Type B pancreatic cell (in vitro differentiated cells): ENCODE data around the gene NID2. TPM values are rescaled to one million over a fixed set of nuclear protein-coding genes. Genes with fewer than 3 reads are reported as not detected.

Source experiments
- DNase-seq: peaks from one replicate; pipeline ENCODE4 v3.0.0; 2021; ENCODE audit warnings: mixed read lengths; ENCODE audit not compliant: unreplicated experiment; ENCODE audit errors: extremely low spot score
- H3K27ac Mint-ChIP-seq: 2 replicates; pipeline ENCODE4 v1.8.0; 2021; ENCODE audit warnings: mild to moderate bottlenecking, mixed read lengths
- H3K27me3 Mint-ChIP-seq: 2 replicates; pipeline ENCODE4 v1.8.0; 2021; ENCODE audit warnings: mixed read lengths
- H3K36me3 Mint-ChIP-seq: 2 replicates; pipeline ENCODE4 v1.8.0; 2021; ENCODE audit warnings: mixed read lengths
- H3K4me1 Mint-ChIP-seq: one replicate; pipeline ENCODE4 v1.8.0; 2021; ENCODE audit warnings: mixed read lengths; ENCODE audit not compliant: unreplicated experiment
- H3K4me3 Mint-ChIP-seq: 2 replicates; pipeline ENCODE4 v1.8.0; 2021; ENCODE audit warnings: mild to moderate bottlenecking, mixed read lengths
- H3K9me3 Mint-ChIP-seq: 2 replicates; pipeline ENCODE4 v1.8.0; 2021; ENCODE audit warnings: mixed read lengths
- total RNA-seq: library from RNA; stranded (reverse); gene quantifications from 2 replicates; pipeline ENCODE4 v1.2.1, GENCODE V29; 2021; ENCODE audit warnings: low replicate concordance
- TF ChIP-seq, protein P1 (sequence below): fragments of 200-600 bp; sonication (generic); conservative IDR thresholded peaks from 2 replicates; pipeline ENCODE4 v1.5.0; 2021; ENCODE audit warnings: antibody characterized with exemption, mild to moderate bottlenecking

NID2 gene
- total RNA-seq, 1 donor from 2014 or later, result 65.7 TPM

DNA sequence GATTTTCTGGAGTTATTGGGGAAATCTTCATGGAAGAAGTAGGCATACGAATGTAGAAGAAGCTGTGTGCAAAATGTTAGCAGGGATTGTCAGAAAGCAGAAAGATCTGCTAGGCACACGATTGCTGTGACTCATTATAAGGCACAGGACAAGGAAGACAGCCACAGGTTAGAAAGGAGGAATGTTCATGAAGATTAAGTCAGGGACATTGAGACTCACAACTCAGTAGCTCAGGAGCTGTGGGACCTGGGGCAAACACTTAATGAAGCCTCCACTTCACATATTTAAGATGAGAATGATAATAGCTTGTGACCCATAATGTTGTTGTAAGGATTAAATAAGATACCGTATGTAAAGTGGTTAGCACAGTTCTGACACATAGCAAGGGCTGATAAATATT, 106.1 kb downstream of the NID2 start:
- no peaks in the 10 kb centered on the region for H3K27me3 Mint-ChIP-seq
- peaks cover 23% of the 10 kb centered on the region for H3K9me3 Mint-ChIP-seq
- TF ChIP-seq, protein P1, sequence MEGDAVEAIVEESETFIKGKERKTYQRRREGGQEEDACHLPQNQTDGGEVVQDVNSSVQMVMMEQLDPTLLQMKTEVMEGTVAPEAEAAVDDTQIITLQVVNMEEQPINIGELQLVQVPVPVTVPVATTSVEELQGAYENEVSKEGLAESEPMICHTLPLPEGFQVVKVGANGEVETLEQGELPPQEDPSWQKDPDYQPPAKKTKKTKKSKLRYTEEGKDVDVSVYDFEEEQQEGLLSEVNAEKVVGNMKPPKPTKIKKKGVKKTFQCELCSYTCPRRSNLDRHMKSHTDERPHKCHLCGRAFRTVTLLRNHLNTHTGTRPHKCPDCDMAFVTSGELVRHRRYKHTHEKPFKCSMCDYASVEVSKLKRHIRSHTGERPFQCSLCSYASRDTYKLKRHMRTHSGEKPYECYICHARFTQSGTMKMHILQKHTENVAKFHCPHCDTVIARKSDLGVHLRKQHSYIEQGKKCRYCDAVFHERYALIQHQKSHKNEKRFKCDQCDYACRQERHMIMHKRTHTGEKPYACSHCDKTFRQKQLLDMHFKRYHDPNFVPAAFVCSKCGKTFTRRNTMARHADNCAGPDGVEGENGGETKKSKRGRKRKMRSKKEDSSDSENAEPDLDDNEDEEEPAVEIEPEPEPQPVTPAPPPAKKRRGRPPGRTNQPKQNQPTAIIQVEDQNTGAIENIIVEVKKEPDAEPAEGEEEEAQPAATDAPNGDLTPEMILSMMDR, result no peak
- H3K36me3 Mint-ChIP-seq, result peaks cover 21% of the 10 kb centered on the region
- H3K27ac Mint-ChIP-seq, result no peak overlapping the region
- no peak for DNase-seq
- H3K4me1 Mint-ChIP-seq, result peaks cover 11% of the 10 kb centered on the region
- no peak overlapping the region for H3K4me3 Mint-ChIP-seq

DNA sequence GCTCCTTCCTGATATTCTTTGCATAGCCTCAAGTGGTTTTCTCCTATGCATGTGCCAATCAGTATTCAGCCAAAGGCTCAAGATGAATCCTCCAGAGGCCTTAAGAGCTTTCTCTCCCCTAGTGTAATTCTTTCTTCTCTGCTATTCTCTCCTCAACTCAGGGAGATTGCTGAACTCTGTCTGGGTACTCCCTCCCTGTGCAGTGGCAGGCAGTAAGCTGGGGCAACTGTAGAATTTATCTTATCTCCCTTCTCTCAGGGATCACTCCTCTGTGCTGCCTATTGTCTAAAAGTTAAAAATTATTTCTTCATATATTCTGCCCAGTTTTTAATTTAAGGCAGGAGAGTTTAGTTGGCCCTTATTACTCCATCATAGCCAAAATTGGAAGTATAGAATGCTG, 108.0 kb downstream of the NID2 start:
- Mint-ChIP-seq H3K27ac (no peak overlapping the region), H3K4me1 (peaks cover 11% of the 10 kb centered on the region), H3K9me3 (peaks cover 23% of the 10 kb centered on the region), H3K27me3 (no peaks in the 10 kb centered on the region), H3K4me3 (no peak overlapping the region), H3K36me3 (peaks cover 24% of the 10 kb centered on the region)
- no peak for DNase-seq
- TF ChIP-seq, protein P1, result no peak

DNA sequence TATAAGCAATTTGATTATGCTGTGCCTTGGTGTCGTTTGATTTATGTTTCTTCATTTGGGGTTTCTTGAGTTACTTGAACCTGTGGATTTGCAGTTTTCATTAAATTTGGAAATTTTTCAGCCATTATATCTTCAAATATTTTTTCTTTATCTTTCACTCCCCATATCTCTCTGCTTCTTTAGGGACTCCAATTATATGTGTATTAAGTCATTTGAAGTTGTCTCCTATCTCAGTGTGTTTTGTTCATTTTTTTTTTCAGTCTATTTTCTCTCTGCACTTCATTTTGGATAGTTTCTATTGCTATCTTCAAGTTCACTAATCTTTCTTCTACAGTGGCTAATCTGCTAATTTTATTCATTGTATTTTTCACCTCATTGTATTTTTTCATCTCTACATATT, 108.9 kb downstream of the NID2 start:
- TF ChIP-seq, protein P1, result no peak
- Mint-ChIP-seq H3K4me1 (peaks cover 11% of the 10 kb centered on the region), H3K27ac (no peak overlapping the region), H3K9me3 (peaks cover 23% of the 10 kb centered on the region), H3K27me3 (no peaks in the 10 kb centered on the region), H3K4me3 (no peak overlapping the region), H3K36me3 (peaks cover 28% of the 10 kb centered on the region)
- DNase-seq, result no peak

DNA sequence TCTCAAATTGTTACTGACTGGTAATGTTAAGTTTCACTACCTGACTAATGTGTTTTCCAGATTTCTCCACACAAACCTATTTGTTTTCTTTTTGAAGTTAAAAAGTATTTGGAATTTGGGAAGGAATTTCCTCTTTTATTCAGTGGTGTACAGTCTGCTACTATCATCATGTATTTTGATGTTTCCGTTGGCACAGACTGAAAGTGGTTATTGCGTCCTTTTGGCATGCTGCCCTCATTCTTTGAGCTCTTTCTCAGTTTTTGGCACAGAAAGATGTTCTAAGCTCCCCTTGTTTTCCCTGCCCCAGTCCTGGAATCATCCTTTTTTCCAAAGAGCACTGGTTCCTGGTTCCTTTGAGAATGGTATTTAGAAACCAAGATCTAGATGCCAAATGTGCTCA, 110.9 kb downstream of the NID2 start:
- Mint-ChIP-seq H3K27ac (no peak overlapping the region), H3K27me3 (no peaks in the 10 kb centered on the region), H3K36me3 (peaks cover 33% of the 10 kb centered on the region), H3K9me3 (peaks cover 23% of the 10 kb centered on the region), H3K4me1 (peaks cover 12% of the 10 kb centered on the region), H3K4me3 (no peak overlapping the region)
- DNase-seq, result no peak
- TF ChIP-seq, protein P1, result no peak

Other genes starting within 250 kb of the NID2 start
- gene GNG2, start 208.4 kb downstream of the NID2 start, total RNA-seq, result 8.7 and 45.3 TPM in 2 replicates
- gene RTRAF, start 79.5 kb downstream of the NID2 start, total RNA-seq, result 185 and 206 TPM in 2 replicates
- gene PTGDR, start 198.6 kb upstream of the NID2 start, total RNA-seq, result 0.38 and 0.56 TPM in 2 replicates
- 3.0 and 7.1 TPM in 2 replicates for gene PTGER2, start 245.3 kb upstream of the NID2 start, total RNA-seq